ENCODE results near the gene MYRF. TPM values are rescaled to one million over a fixed set of nuclear protein-coding genes. Genes with fewer than 3 reads are reported as not detected.

Gene MYRF
- total RNA-seq, 4 donors from 2014 or later: 0.11 to 0.83 (median 0.27) TPM; not detected in 1

DNA sequence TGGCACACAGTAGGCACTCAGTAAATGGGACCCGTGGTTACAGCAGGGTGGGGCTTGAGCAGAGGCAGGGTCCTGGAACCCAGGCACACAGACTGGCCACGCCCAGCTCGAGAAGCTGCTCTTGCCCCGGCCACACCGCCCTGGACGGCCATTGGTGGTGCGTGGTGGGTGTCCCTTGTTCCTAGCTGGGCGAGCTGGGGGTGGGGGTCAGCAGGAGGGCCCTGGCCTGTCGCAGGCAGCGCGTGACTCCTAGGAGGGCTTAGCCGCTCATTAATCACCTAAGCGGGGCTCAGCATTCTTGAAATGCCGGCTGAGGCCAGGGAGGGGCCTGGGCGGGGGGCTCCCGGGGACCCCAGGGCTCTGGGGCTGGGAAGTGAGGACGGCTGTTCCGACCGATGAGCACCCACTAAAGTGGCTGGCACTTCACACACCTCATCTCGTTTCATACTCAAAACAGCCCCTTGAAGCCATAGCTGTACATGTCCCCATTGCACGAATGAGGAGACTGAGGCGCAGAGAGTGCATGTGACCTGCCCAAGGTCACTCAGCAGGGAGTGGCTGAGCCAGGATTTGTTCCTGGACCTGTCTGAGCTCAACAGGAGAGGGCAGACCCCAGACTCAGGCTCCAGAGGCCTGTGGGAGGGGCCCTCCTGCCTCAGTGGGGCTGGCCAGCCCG lies 11.6 kb downstream of the MYRF start:
- no peak overlapping the region for H3K4me3 ChIP-seq (replicated peaks in 1 of 3)
- TF ChIP-seq, protein P1, sequence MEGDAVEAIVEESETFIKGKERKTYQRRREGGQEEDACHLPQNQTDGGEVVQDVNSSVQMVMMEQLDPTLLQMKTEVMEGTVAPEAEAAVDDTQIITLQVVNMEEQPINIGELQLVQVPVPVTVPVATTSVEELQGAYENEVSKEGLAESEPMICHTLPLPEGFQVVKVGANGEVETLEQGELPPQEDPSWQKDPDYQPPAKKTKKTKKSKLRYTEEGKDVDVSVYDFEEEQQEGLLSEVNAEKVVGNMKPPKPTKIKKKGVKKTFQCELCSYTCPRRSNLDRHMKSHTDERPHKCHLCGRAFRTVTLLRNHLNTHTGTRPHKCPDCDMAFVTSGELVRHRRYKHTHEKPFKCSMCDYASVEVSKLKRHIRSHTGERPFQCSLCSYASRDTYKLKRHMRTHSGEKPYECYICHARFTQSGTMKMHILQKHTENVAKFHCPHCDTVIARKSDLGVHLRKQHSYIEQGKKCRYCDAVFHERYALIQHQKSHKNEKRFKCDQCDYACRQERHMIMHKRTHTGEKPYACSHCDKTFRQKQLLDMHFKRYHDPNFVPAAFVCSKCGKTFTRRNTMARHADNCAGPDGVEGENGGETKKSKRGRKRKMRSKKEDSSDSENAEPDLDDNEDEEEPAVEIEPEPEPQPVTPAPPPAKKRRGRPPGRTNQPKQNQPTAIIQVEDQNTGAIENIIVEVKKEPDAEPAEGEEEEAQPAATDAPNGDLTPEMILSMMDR (IDR thresholded peaks at IDR 0.05): no peak
- TF ChIP-seq POLR2A (IDR thresholded peaks at IDR 0.05): no peak
- no peak for DNase-seq
- no peaks in the 10 kb centered on the region for H3K9me3 ChIP-seq
- no peak overlapping the region for H3K27ac ChIP-seq
- intact Hi-C loops (cut with DNase I): no loop called here
- no peaks in the 10 kb centered on the region for H3K36me3 ChIP-seq
- no peaks in the 10 kb centered on the region for H3K4me1 ChIP-seq
- H3K27me3 ChIP-seq: no peaks in the 10 kb centered on the region
- 72 to 75% methylated on average over 21 to 22 of the region's 23 CpGs for WGBS, 2 donors

DNA sequence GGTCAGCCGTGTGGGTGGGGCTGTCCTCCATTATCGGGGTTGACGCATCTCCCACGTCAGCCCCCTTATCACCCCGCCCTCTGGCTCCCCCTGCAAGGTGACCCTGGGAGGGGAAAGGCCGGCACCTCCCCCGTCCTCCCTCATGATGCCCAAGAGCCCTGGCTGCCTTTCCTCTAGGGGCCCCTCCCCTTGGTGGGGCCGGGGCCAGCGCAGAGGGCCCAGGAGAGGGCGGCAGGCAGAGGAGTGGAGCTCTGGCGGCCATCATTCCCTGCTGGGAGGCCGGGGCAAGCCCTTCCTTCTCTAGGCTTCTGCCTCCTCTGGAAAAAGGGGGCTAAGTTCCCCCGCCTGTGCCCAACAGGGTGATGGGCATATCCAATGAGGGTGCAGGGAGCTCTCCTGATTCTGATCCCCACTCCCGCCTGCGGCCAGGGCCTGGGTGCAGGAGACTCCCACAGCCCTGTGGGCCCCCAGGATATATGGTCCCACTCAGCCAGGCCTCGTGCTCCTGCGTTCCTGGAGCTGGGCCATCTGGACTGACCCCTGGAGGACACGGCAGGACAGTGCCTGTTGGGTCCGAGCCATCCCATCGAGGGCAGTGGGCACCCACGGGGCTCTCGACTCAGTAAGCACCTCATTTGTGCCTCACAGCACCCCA lies 12.3 kb downstream of the MYRF start:
- H3K4me1 ChIP-seq: no peaks in the 10 kb centered on the region
- TF ChIP-seq, protein P1 (IDR thresholded peaks at IDR 0.05): no peak
- no peak for TF ChIP-seq POLR2A (IDR thresholded peaks at IDR 0.05)
- WGBS, 2 donors: 54 to 55% methylated on average over 9 to 17 of the region's 22 CpGs
- no peaks in the 10 kb centered on the region for H3K36me3 ChIP-seq
- DNase-seq: no peak
- H3K27me3 ChIP-seq: no peaks in the 10 kb centered on the region
- H3K27ac ChIP-seq: no peak overlapping the region
- no peaks in the 10 kb centered on the region for H3K9me3 ChIP-seq
- no peak overlapping the region for H3K4me3 ChIP-seq (replicated peaks in 1 of 3)
- intact Hi-C loops (cut with DNase I): no loop called here

DNA sequence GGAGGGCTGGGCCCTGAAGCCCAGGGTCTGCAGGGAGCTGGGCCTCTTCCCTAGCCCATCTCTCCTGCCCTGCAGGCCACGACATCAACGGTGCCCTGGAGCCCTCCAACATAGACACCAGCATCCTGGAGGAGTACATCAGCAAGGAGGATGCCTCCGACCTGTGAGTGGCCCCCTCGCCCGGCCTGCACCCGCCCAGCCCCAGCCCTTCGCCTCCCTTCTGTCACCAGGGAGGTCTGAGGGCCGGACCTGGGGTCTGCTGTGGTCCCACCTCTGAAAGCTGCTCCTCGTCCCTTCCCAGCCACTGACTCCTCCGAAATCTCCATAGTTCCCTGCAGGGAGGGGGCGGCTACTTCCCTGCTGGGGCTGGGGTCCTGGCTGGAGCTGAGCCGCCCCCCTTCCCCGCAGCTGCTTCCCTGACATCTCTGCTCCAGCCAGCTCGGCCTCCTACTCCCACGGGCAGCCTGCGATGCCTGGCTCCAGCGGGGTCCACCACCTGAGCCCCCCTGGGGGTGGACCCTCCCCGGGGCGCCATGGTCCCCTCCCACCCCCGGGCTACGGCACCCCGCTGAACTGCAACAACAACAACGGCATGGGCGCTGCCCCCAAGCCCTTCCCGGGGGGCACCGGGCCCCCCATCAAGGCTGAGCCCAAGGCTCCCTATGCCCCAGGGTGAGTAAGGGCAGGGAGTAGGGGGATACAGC lies 13.3 kb downstream of the MYRF start:
- TF ChIP-seq, protein P1 (IDR thresholded peaks at IDR 0.05): no peak
- no peak for TF ChIP-seq POLR2A (IDR thresholded peaks at IDR 0.05)
- Histone ChIP-seq H3K9me3 (no peaks in the 10 kb centered on the region), H3K4me3 (replicated peaks in 1 of 3) (no peak overlapping the region), H3K4me1 (no peaks in the 10 kb centered on the region), H3K36me3 (no peaks in the 10 kb centered on the region), H3K27me3 (no peaks in the 10 kb centered on the region), H3K27ac (no peak overlapping the region)
- WGBS, 2 donors: 93 to 100% methylated on average over 4 to 12 of the region's 26 CpGs
- intact Hi-C loops (cut with DNase I): no loop called here
- DNase-seq: no peak

DNA sequence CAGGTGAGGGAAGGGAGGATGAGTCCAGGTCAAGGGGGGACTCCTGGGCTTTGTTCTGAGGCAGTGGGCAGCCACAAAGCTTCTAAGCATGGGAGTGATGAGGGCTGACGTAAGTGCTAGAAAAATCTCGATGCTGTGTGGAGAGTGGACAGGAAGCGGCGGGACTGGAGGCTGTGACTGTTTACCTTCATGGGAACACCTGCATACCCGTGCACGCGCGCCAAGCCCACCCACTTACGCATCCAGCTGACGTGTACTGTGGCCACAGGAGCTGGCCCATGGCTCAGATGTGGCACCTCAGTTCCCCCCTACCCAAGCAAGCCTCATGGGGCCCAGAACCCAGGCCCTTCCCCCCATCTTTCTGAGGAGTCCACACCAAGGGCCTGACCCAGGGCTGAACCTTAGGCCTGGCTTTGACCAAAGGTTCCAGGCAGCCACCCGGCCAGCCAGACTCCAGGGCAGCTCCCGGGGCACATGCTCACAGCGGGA lies 14.0 kb downstream of the MYRF start:
- WGBS, 2 donors: 85 to 90% methylated on average over 13 of the region's 13 CpGs
- Histone ChIP-seq H3K4me3 (replicated peaks in 1 of 3) (no peak overlapping the region), H3K9me3 (no peaks in the 10 kb centered on the region), H3K4me1 (no peaks in the 10 kb centered on the region), H3K36me3 (no peaks in the 10 kb centered on the region), H3K27me3 (no peaks in the 10 kb centered on the region), H3K27ac (no peak overlapping the region)
- no peak for TF ChIP-seq POLR2A (IDR thresholded peaks at IDR 0.05)
- TF ChIP-seq, protein P1 (IDR thresholded peaks at IDR 0.05): no peak
- no peak for DNase-seq
- intact Hi-C loops (cut with DNase I): no loop called here

Data from thyroid gland (tissue), 4 donors.